HEK293 (cell line): ENCODE results near the gene KIAA0825.

ENCODE experiments used
- CTCF ChIA-PET: fragments of 350-600 bp; formaldehyde crosslinking; extraction: SDS; loops from one replicate; lab custom pipeline; 2021; ENCODE audit warnings: antibody characterized with exemption; lab: Yijun Ruan, JAX
- POLR2A ChIA-PET: fragments of 300-600 bp; formaldehyde crosslinking; extraction: SDS; loops from one replicate; lab custom pipeline; 2020; ENCODE audit warnings: antibody characterized with exemption, inconsistent platforms; lab: Yijun Ruan, JAX
- H3K27ac ChIP-seq: fragments of 200-500 bp; sonication (Bioruptor generic); 2 replicates; pipeline ENCODE4 v1.5.1; 2014; ENCODE audit warnings: low read depth, low read length, control low read depth, inconsistent platforms; ENCODE audit errors: extremely low read depth
- H3K36me3 ChIP-seq, 2 experiments: fragments of 200-500 bp in 1 of 2; sonication (Bioruptor generic) in 1 of 2; 1 replicate in 1 of 2; 2 replicates in 1 of 2; pipeline ENCODE4 v1.5.1; 2014 to 2017; ENCODE audit warnings: inconsistent platforms in 2 of 2, low read length in 2 of 2; ENCODE audit not compliant: control insufficient read depth in 2 of 2, insufficient read depth in 1 of 2
- H3K4me1 ChIP-seq: fragments of 200-500 bp; sonication (Bioruptor generic); 2 replicates; pipeline ENCODE4 v1.5.1; 2014; ENCODE audit warnings: mild to moderate bottlenecking, low read length, inconsistent platforms; ENCODE audit not compliant: control insufficient read depth, insufficient read depth
- H3K4me3 ChIP-seq: 2 replicates; pipeline ENCODE4 v1.5.1; 2011; ENCODE audit warnings: low read depth, mild to moderate bottlenecking, control low read depth, low read length, moderate library complexity
- H3K9me3 ChIP-seq: fragments of 200-500 bp; sonication (Bioruptor generic); 2 replicates; pipeline ENCODE4 v1.5.1; 2014; ENCODE audit warnings: low read depth, low read length, inconsistent platforms; ENCODE audit not compliant: control insufficient read depth, insufficient read depth
- AEBP2 ChIP-seq: fragments of 450-650 bp; formaldehyde crosslinking; IDR thresholded peaks from 2 replicates; pipeline ENCODE4 v1.5.1; 2016; ENCODE audit warnings: missing biosample characterization, missing genetic modification characterization, borderline replicate concordance
- MYNN ChIP-seq: fragments of 450-650 bp; formaldehyde crosslinking; IDR thresholded peaks from 2 replicates; pipeline ENCODE4 v1.5.1; 2016; ENCODE audit warnings: missing biosample characterization, missing genetic modification characterization, borderline replicate concordance
- YY1 ChIP-seq: fragments of 450-650 bp; formaldehyde crosslinking; IDR thresholded peaks from 2 replicates; pipeline ENCODE4 v1.5.1; 2018; ENCODE audit warnings: missing biosample characterization, missing genetic modification characterization
- ZBTB1 ChIP-seq: fragments of 450-650 bp; formaldehyde crosslinking; IDR thresholded peaks from 2 replicates; pipeline ENCODE4 v1.5.1; 2016; ENCODE audit warnings: missing biosample characterization, missing genetic modification characterization
- ZBTB48 ChIP-seq: fragments of 450-650 bp; formaldehyde crosslinking; IDR thresholded peaks from 2 replicates; pipeline ENCODE4 v1.5.1; 2016; ENCODE audit warnings: missing biosample characterization, missing genetic modification characterization
- ZNF157 ChIP-seq: fragments of 450-650 bp; formaldehyde crosslinking; IDR thresholded peaks from 2 replicates; pipeline ENCODE4 v1.5.1; 2016; ENCODE audit warnings: missing biosample characterization, missing genetic modification characterization
- ZNF239 ChIP-seq: fragments of 450-650 bp; formaldehyde crosslinking; IDR thresholded peaks from 2 replicates; pipeline ENCODE4 v1.5.1; 2016; ENCODE audit warnings: missing biosample characterization, missing genetic modification characterization
- ZNF266 ChIP-seq: fragments of 450-650 bp; formaldehyde crosslinking; IDR thresholded peaks from 2 replicates; pipeline ENCODE4 v1.5.1; 2016; ENCODE audit warnings: missing biosample characterization, missing genetic modification characterization, low read depth
- ZNF292 ChIP-seq: fragments of 450-650 bp; formaldehyde crosslinking; IDR thresholded peaks from 2 replicates; pipeline ENCODE4 v1.5.1; 2016; ENCODE audit warnings: low read depth, missing biosample characterization, missing genetic modification characterization, borderline replicate concordance
- ZNF311 ChIP-seq: fragments of 450-650 bp; formaldehyde crosslinking; IDR thresholded peaks from 2 replicates; pipeline ENCODE4 v1.5.1; 2017; ENCODE audit warnings: missing biosample characterization, missing genetic modification characterization, borderline replicate concordance
- ZNF449 ChIP-seq: fragments of 450-650 bp; formaldehyde crosslinking; IDR thresholded peaks from 2 replicates; pipeline ENCODE4 v1.5.1; 2017; ENCODE audit warnings: missing biosample characterization, mild to moderate bottlenecking, missing genetic modification characterization, moderate library complexity
- ZNF785 ChIP-seq: fragments of 450-650 bp; formaldehyde crosslinking; IDR thresholded peaks from 2 replicates; pipeline ENCODE4 v1.5.1; 2016; ENCODE audit warnings: missing biosample characterization, missing genetic modification characterization
- TF ChIP-seq, protein P1 (sequence below): fragments of 450-650 bp; formaldehyde crosslinking; IDR thresholded peaks from 2 replicates; pipeline ENCODE4 v1.5.1; 2016; ENCODE audit warnings: missing biosample characterization, missing genetic modification characterization
- TF ChIP-seq, protein P2 (sequence below): fragments of 450-650 bp; formaldehyde crosslinking; IDR thresholded peaks from 2 replicates; pipeline ENCODE4 v1.5.1; 2016; ENCODE audit warnings: missing biosample characterization, missing genetic modification characterization, low read depth
- TF ChIP-seq, protein P3 (sequence below): fragments of 450-650 bp; IDR thresholded peaks from 2 replicates; pipeline ENCODE4 v1.5.1; 2018; ENCODE audit warnings: missing biosample characterization, mild to moderate bottlenecking, missing genetic modification characterization
- TF ChIP-seq, protein P4 (sequence below): fragments of 450-650 bp; formaldehyde crosslinking; IDR thresholded peaks from 2 replicates; pipeline ENCODE4 v1.5.1; 2016; ENCODE audit warnings: missing biosample characterization, missing genetic modification characterization
- TF ChIP-seq, protein P5 (sequence below): fragments of 450-650 bp; formaldehyde crosslinking; optimal IDR thresholded peaks from 2 replicates; pipeline ENCODE3; 2016; ENCODE audit warnings: missing biosample characterization, mild to moderate bottlenecking, missing genetic modification characterization
- TF ChIP-seq, protein P6 (sequence below): fragments of 450-650 bp; IDR thresholded peaks from 2 replicates; pipeline ENCODE4 v1.5.1; 2018; ENCODE audit warnings: missing biosample characterization, missing genetic modification characterization

The KIAA0825 gene

DNA sequence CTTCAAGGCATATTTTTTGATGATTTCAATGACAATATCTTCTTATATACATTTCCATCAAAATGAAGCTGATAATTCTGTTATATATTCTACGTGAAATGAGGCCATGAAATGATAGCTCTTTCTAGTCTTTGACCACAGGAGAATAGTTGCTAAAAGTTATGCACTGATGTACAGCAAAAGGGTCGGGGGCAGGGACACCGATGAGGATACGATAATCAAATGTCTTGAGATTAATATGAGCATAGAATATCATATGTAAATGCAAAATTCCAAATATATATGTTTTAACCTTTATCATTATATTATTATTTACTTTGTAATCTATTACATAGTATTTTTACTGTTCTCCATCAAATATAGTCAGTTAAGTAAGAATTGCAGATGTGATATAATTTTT is 264.8 kb downstream of the KIAA0825 start (continued):
- TF ChIP-seq, protein P1, sequence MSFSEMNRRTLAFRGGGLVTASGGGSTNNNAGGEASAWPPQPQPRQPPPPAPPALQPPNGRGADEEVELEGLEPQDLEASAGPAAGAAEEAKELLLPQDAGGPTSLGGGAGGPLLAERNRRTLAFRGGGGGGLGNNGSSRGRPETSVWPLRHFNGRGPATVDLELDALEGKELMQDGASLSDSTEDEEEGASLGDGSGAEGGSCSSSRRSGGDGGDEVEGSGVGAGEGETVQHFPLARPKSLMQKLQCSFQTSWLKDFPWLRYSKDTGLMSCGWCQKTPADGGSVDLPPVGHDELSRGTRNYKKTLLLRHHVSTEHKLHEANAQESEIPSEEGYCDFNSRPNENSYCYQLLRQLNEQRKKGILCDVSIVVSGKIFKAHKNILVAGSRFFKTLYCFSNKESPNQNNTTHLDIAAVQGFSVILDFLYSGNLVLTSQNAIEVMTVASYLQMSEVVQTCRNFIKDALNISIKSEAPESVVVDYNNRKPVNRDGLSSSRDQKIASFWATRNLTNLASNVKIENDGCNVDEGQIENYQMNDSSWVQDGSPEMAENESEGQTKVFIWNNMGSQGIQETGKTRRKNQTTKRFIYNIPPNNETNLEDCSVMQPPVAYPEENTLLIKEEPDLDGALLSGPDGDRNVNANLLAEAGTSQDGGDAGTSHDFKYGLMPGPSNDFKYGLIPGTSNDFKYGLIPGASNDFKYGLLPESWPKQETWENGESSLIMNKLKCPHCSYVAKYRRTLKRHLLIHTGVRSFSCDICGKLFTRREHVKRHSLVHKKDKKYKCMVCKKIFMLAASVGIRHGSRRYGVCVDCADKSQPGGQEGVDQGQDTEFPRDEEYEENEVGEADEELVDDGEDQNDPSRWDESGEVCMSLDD (tag by site-specific recombination) = no peak
- TF ChIP-seq ZNF239 (tag by site-specific recombination) (no peak), YY1 (tag by site-specific recombination) (no peak), ZNF157 (tag by site-specific recombination) (no peak), AEBP2 (no peak)
- TF ChIP-seq, protein P2, sequence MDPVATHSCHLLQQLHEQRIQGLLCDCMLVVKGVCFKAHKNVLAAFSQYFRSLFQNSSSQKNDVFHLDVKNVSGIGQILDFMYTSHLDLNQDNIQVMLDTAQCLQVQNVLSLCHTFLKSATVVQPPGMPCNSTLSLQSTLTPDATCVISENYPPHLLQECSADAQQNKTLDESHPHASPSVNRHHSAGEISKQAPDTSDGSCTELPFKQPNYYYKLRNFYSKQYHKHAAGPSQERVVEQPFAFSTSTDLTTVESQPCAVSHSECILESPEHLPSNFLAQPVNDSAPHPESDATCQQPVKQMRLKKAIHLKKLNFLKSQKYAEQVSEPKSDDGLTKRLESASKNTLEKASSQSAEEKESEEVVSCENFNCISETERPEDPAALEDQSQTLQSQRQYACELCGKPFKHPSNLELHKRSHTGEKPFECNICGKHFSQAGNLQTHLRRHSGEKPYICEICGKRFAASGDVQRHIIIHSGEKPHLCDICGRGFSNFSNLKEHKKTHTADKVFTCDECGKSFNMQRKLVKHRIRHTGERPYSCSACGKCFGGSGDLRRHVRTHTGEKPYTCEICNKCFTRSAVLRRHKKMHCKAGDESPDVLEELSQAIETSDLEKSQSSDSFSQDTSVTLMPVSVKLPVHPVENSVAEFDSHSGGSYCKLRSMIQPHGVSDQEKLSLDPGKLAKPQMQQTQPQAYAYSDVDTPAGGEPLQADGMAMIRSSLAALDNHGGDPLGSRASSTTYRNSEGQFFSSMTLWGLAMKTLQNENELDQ (tag by site-specific recombination) = no peak
- TF ChIP-seq, protein P3, sequence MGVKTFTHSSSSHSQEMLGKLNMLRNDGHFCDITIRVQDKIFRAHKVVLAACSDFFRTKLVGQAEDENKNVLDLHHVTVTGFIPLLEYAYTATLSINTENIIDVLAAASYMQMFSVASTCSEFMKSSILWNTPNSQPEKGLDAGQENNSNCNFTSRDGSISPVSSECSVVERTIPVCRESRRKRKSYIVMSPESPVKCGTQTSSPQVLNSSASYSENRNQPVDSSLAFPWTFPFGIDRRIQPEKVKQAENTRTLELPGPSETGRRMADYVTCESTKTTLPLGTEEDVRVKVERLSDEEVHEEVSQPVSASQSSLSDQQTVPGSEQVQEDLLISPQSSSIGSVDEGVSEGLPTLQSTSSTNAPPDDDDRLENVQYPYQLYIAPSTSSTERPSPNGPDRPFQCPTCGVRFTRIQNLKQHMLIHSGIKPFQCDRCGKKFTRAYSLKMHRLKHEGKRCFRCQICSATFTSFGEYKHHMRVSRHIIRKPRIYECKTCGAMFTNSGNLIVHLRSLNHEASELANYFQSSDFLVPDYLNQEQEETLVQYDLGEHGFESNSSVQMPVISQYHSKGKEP = no peak

- H3K27ac ChIP-seq = no peak overlapping the region
- no peak overlapping the region for H3K4me3 ChIP-seq
- H3K9me3 ChIP-seq = no peaks in the 10 kb centered on the region; the same call in 1 of the 2 replicates
- no peaks in the 10 kb centered on the region for H3K4me1 ChIP-seq
- POLR2A ChIA-PET = no interaction called here
- no peaks in the 10 kb centered on the region for H3K36me3 ChIP-seq
- CTCF ChIA-PET = interaction anchor here (0.7 kb wide), 1 partner anchor 150 kb away, joined by 3 read pairs; no protein-coding TSS in a partner anchor
- no peak for TF ChIP-seq ZBTB48 (tag by site-specific recombination)
- TF ChIP-seq ZNF785 (tag by site-specific recombination) = no peak
- TF ChIP-seq, protein P4, sequence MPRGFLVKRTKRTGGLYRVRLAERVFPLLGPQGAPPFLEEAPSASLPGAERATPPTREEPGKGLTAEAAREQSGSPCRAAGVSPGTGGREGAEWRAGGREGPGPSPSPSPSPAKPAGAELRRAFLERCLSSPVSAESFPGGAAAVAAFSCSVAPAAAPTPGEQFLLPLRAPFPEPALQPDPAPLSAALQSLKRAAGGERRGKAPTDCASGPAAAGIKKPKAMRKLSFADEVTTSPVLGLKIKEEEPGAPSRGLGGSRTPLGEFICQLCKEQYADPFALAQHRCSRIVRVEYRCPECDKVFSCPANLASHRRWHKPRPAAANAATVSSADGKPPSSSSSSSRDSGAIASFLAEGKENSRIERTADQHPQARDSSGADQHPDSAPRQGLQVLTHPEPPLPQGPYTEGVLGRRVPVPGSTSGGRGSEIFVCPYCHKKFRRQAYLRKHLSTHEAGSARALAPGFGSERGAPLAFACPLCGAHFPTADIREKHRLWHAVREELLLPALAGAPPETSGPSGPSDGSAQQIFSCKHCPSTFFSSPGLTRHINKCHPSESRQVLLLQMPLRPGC = no peak
- TF ChIP-seq, protein P5, sequence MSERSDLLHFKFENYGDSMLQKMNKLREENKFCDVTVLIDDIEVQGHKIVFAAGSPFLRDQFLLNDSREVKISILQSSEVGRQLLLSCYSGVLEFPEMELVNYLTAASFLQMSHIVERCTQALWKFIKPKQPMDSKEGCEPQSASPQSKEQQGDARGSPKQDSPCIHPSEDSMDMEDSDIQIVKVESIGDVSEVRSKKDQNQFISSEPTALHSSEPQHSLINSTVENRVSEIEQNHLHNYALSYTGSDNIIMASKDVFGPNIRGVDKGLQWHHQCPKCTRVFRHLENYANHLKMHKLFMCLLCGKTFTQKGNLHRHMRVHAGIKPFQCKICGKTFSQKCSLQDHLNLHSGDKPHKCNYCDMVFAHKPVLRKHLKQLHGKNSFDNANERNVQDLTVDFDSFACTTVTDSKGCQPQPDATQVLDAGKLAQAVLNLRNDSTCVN (tag by site-specific recombination) = no peak
- no peak for TF ChIP-seq ZNF311 (tag by site-specific recombination)
- TF ChIP-seq ZNF449 (tag by site-specific recombination) = no peak
- TF ChIP-seq ZNF292 (tag by site-specific recombination) = no peak
- TF ChIP-seq MYNN = no peak
- no peak for TF ChIP-seq ZBTB1 (tag by site-specific recombination)
- no peak for TF ChIP-seq ZNF266 (tag by site-specific recombination)
- TF ChIP-seq, protein P6, sequence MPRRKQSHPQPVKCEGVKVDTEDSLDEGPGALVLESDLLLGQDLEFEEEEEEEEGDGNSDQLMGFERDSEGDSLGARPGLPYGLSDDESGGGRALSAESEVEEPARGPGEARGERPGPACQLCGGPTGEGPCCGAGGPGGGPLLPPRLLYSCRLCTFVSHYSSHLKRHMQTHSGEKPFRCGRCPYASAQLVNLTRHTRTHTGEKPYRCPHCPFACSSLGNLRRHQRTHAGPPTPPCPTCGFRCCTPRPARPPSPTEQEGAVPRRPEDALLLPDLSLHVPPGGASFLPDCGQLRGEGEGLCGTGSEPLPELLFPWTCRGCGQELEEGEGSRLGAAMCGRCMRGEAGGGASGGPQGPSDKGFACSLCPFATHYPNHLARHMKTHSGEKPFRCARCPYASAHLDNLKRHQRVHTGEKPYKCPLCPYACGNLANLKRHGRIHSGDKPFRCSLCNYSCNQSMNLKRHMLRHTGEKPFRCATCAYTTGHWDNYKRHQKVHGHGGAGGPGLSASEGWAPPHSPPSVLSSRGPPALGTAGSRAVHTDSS = no peak
Observed at GRCh38 chr5:94347130-94347529, 271.3 kb downstream of the KIAA0825 start.
